GM18951 (cell line): Measurements from ENCODE around the gene HSPG2.
"Not testable (repeated sequence)": the region's sequence is repeated elsewhere in the genome, so short reads cannot be mapped to it uniquely, and the experiment has no call there.

Experiments used
- POLR2A ChIP-seq: IDR thresholded peaks from 4 replicates; pipeline ENCODE4 v1.6.1; 2011; ENCODE audit warnings: mild to moderate bottlenecking; ENCODE audit not compliant: insufficient read length, insufficient read depth; ENCODE audit errors: extremely low read depth
- in situ Hi-C: fragments of 300-500 bp; cut with MboI; formaldehyde crosslinking; loops from one replicate; pipeline ENCODE4 v1.12.0; 2022; ENCODE audit warnings: low sequenced_read_pairs, mixed read lengths, inconsistent platforms; ENCODE audit not compliant: unreplicated experiment

Gene HSPG2

GRCh38 chr1:21836010-21836409 is 101.1 kb downstream of the HSPG2 start:
- in situ Hi-C loops = no loop called here
- no peak for TF ChIP-seq POLR2A

- TF ChIP-seq POLR2A = no peak
- in situ Hi-C loops = no loop called here
Measured at GRCh38 chr1:21834666-21835065, 102.4 kb downstream of the HSPG2 start.

- TF ChIP-seq POLR2A = no peak
Measured at GRCh38 chr1:21834094-21834493, 103.0 kb downstream of the HSPG2 start.

GRCh38 chr1:21833392-21833976 is 103.6 kb downstream of the HSPG2 start:
- in situ Hi-C loops = no loop called here
- no peak for TF ChIP-seq POLR2A

More at GRCh38 chr1:21834094-21834493, 103.0 kb downstream of the HSPG2 start:
- in situ Hi-C loops = no loop called here

GRCh38 chr1:21831454-21831970 is 105.6 kb downstream of the HSPG2 start:
- in situ Hi-C loops = no loop called here
- TF ChIP-seq POLR2A = no peak

- no peak for TF ChIP-seq POLR2A
- in situ Hi-C loops = no loop called here
Measured at GRCh38 chr1:21830792-21831453, 106.2 kb downstream of the HSPG2 start.

GRCh38 chr1:21829294-21829693 is 107.8 kb downstream of the HSPG2 start:
- in situ Hi-C loops = no loop called here
- TF ChIP-seq POLR2A = no peak

GRCh38 chr1:21828506-21829210 is 108.5 kb downstream of the HSPG2 start:
- TF ChIP-seq POLR2A = no peak
- in situ Hi-C loops = no loop called here

- TF ChIP-seq POLR2A = no peak
- in situ Hi-C loops = no loop called here
Measured at GRCh38 chr1:21828075-21828474, 109.0 kb downstream of the HSPG2 start.

- in situ Hi-C loops = no loop called here
- TF ChIP-seq POLR2A = no peak
Measured at GRCh38 chr1:21827141-21827679, 109.9 kb downstream of the HSPG2 start.

GRCh38 chr1:21826694-21827093 is 110.4 kb downstream of the HSPG2 start:
- in situ Hi-C loops = not testable (repeated sequence)

- in situ Hi-C loops = no loop called here
- no peak for TF ChIP-seq POLR2A
Measured at GRCh38 chr1:21825393-21825792, 111.7 kb downstream of the HSPG2 start.

- TF ChIP-seq POLR2A = no peak
- in situ Hi-C loops = no loop called here
Measured at GRCh38 chr1:21824926-21825325, 112.2 kb downstream of the HSPG2 start.
